HG03025 (cell line): ENCODE measurements around the gene GRIN2A.

Experiments used
- ATAC-seq: cut with Tn5 transposase; IDR thresholded peaks from one replicate; pipeline ENCODE4 v1.9.1; 2021; ENCODE audit warnings: mild to moderate bottlenecking, moderate library complexity; ENCODE audit not compliant: unreplicated experiment, low FRiP score

The GRIN2A gene

GRCh38 chr16:9736547-9736946, 445.7 kb downstream of the GRIN2A start:
- no peak for ATAC-seq

DNA sequence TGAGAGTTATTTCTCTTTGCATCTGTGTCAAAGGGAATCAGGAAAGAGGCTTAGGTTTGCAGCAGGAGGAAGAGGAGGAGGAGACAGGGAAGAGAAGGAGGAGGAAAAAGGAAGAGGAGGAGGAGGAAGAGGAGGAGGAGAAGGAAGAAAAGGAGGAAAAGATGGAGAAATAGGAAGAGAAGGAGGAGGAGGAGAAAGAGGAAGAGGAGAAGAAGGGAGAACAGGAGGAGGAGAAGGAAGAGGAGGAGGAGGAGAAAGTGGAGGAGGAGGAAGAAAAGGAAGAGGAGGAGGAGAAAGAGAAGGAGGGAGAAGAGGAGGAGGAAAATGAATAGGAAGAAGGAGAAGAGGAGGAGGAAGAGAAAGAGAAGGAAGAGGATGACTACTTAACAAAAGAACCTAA, 459.1 kb downstream of the GRIN2A start:
- no peak for ATAC-seq

DNA sequence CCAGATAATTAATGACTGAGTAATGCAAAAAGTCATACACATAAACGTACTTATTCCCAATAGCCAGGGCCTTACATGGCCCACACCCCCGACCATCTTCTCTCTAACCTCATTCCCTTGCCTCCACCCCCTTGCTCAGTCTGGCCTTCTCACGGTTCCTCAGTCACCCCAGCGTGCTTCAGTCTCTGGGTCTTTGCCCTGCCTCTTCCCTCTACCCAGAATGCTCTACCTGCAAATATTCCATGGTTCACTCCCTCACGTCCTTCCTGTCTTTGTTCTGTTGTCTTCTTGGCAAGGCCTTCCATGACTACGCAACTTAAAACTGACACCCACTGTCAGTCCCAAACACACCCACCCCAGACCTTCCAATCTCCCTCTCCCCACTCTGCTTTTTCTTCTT, 468.3 kb downstream of the GRIN2A start:
- ATAC-seq: no peak

DNA sequence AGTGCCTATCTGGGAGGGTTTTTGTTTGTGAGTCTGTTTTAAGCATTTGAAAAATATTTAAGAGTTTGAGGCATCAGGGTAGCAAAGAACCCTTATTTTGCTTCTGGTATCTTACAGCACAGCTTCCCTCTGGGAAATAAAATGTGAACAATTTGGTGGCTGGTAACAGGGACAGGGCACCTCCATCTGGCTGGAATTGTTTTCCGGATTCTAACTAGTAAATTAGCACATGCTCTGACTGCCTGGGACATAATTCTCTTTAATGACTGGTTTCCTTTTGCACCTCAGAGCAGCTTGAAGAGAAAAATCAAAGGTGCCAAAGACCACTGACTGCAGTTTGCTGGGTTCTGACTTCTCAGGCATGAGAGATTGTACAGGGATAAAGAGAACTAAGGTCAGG, 469.1 kb downstream of the GRIN2A start:
- no peak for ATAC-seq

GRCh38 chr16:9708972-9709620, 473.1 kb downstream of the GRIN2A start:
- no peak for ATAC-seq

DNA sequence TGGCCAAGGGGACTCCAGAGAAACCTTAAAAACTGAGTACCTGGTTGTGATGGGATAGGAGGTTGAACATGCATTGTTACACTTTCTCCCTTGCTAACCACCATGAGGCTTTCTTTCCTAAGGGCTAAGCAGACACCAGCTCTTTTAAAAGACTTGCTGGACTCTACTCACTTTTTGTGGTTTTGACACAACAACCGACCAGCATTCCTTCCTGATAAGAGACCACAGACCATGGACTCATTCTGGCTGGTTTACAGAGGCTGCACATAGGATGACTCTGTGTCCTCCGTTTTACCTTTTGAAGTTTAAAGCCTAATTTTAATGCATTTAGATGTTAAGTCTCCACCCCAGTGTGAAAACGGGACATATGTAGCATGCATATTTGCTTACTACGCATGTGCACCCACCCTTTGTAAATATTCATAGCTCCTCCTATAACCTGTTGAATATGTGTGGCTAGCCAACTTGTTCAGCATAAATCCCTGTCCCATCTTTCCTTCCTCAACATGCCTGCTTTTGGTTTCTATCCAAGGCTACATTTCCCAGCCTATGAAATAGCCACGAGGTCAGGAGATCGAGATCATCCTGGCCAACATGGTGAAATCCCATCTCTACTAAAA, 475.9 kb downstream of the GRIN2A start:
- no peak for ATAC-seq

GRCh38 chr16:9703731-9704130, 478.5 kb downstream of the GRIN2A start:
- ATAC-seq: no peak
